ENCODE measurements around the gene LRFN3. TPM values are rescaled to one million over a fixed set of nuclear protein-coding genes. Genes with fewer than 3 reads are reported as not detected.

Gene LRFN3
- total and polyA plus RNA-seq, 10 donors: 0.76 to 18.2 (median 9.1) TPM

GRCh38 chr19:35993923-35994598 is 57.9 kb downstream of the LRFN3 start:
- peaks cover 0 to under 1% (median 0%) of the 10 kb centered on the region in 8 donors for H3K9me3 ChIP-seq
- no peak for TF ChIP-seq POLR2A (IDR thresholded peaks at IDR 0.05)
- TF ChIP-seq CTCF (IDR thresholded peaks at IDR 0.05 in 8 of 11, conservative IDR thresholded peaks at IDR 0.05 in 3 of 11): peak in 1 of 11 experiments; percentile 10
- 26 to 74% (median 47%) methylated on average over 25 to 49 of the region's 49 CpGs for WGBS, 5 donors
- peaks cover 16 to 53% (median 38%) of the 10 kb centered on the region in 6 donors for H3K4me1 ChIP-seq
- H3K27me3 ChIP-seq (replicated peaks in 1 of 7): no peaks in the 10 kb centered on the region
- peak overlapping the region; percentile 81 to 99 (median 92) for H3K4me3 ChIP-seq
- peaks cover 0 to 20% (median 9%) of the 10 kb centered on the region in 6 donors for H3K36me3 ChIP-seq
- H3K27ac ChIP-seq: peak overlapping the region in 6 of 8 donors; percentile 84 to 93 (median 90)
- intact Hi-C loops (cut with DNase I; ENCODE audit: low total_unique reads): no loop called here
- DNase-seq: peak; percentile 82

Small RNAs within 50 kb of the gene (small RNA-seq; reads per million reads assigned to genes)
- gene AF038458.1: 0 to 0.35 (median 0) reads per million in 4 donors

Other genes with a start within 250 kb of the LRFN3 start
- gene ZBTB32, start 231.8 kb upstream of the LRFN3 start, total RNA-seq: 1 to 10 TPM; 2.5 to 6.9 (median 4.0) TPM
- gene ZBTB32, start 231.8 kb upstream of the LRFN3 start, polyA plus RNA-seq: 1 to 10 TPM; 3.0 to 8.2 (median 4.8) TPM
- 10 to 100 TPM; 36.6 to 58.2 (median 50.7) TPM for gene KMT2B, start 218.4 kb upstream of the LRFN3 start, total RNA-seq
- gene KMT2B, start 218.4 kb upstream of the LRFN3 start, polyA plus RNA-seq: 10 to 100 TPM; 17.6 to 37.2 (median 27.6) TPM
- gene IGFLR1, start 193.9 kb upstream of the LRFN3 start, total RNA-seq: 10 to 100 TPM; 16.5 to 64.7 (median 43.5) TPM
- gene IGFLR1, start 193.9 kb upstream of the LRFN3 start, polyA plus RNA-seq: 10 to 100 TPM; 30.1 to 62.9 (median 49.3) TPM
- gene U2AF1L4, start 191.0 kb upstream of the LRFN3 start, total RNA-seq: 10 to 100 TPM; 27.3 to 65.1 (median 29.7) TPM
- gene U2AF1L4, start 191.0 kb upstream of the LRFN3 start, polyA plus RNA-seq: 10 to 100 TPM; 27.2 to 96.5 (median 60.7) TPM
- 10 to 100 TPM; 37.5 to 55.7 (median 47.6) TPM for gene PSENEN, start 190.7 kb upstream of the LRFN3 start, total RNA-seq
- gene PSENEN, start 190.7 kb upstream of the LRFN3 start, polyA plus RNA-seq: 10 to 100 TPM; 61.9 to 71.3 (median 62.1) TPM
- 10 to 100 TPM in 5 of 7 donors, 1 to 10 TPM in 2; 7.0 to 19.5 (median 10.7) TPM for gene LIN37, start 187.8 kb upstream of the LRFN3 start, total RNA-seq
- gene LIN37, start 187.8 kb upstream of the LRFN3 start, polyA plus RNA-seq: 10 to 100 TPM; 13.7 to 28.5 (median 18.5) TPM
- gene HSPB6, start 179.3 kb upstream of the LRFN3 start, total RNA-seq: 1 to 10 TPM; 2.1 to 5.9 (median 4.3) TPM
- gene HSPB6, start 179.3 kb upstream of the LRFN3 start, polyA plus RNA-seq: 10 to 100 TPM in 1 of 3 donors, 1 to 10 TPM in 2; 2.9 to 11.0 (median 5.8) TPM
- 10 to 100 TPM in 6 of 7 donors, 1 to 10 TPM in 1; 6.6 to 25.2 (median 16.3) TPM for gene PROSER3, start 178.2 kb upstream of the LRFN3 start, total RNA-seq
- gene PROSER3, start 178.2 kb upstream of the LRFN3 start, polyA plus RNA-seq: 1 to 10 TPM; 2.0 to 8.4 (median 2.1) TPM
- 10 to 100 TPM in 6 of 7 donors, 1 to 10 TPM in 1; 7.4 to 25.2 (median 14.4) TPM for gene ARHGAP33, start 160.8 kb upstream of the LRFN3 start, total RNA-seq
- gene ARHGAP33, start 160.8 kb upstream of the LRFN3 start, polyA plus RNA-seq: 10 to 100 TPM in 1 of 3 donors, 1 to 10 TPM in 2; 3.1 to 10.9 (median 5.1) TPM
- gene PRODH2, start 123.5 kb upstream of the LRFN3 start, total RNA-seq: not detected
- under 1 TPM in 1 of 3 donors, not detected in 2; 0.06 TPM for gene PRODH2, start 123.5 kb upstream of the LRFN3 start, polyA plus RNA-seq
- gene NPHS1, start 83.9 kb upstream of the LRFN3 start, total RNA-seq: under 1 TPM in 2 of 7 donors, not detected in 5; 0.20 to 0.60 TPM
- gene NPHS1, start 83.9 kb upstream of the LRFN3 start, polyA plus RNA-seq: under 1 TPM; 0.10 to 0.58 (median 0.13) TPM
- under 1 TPM in 1 of 7 donors, not detected in 6; 0.17 TPM for gene KIRREL2, start 79.5 kb upstream of the LRFN3 start, total RNA-seq
- gene KIRREL2, start 79.5 kb upstream of the LRFN3 start, polyA plus RNA-seq: under 1 TPM; 0.10 to 0.27 (median 0.11) TPM
- 1 to 10 TPM in 3 of 7 donors, under 1 TPM in 2, not detected in 2; 0.57 to 3.6 (median 1.1) TPM for gene APLP1, start 67.8 kb upstream of the LRFN3 start, total RNA-seq
- 1 to 10 TPM in 2 of 3 donors, under 1 TPM in 1; 0.99 to 2.6 (median 2.4) TPM for gene APLP1, start 67.8 kb upstream of the LRFN3 start, polyA plus RNA-seq
- gene NFKBID, start 35.8 kb upstream of the LRFN3 start, total RNA-seq: 10 to 100 TPM; 19.6 to 57.5 (median 30.3) TPM
- 10 to 100 TPM; 12.6 to 19.7 (median 18.1) TPM for gene NFKBID, start 35.8 kb upstream of the LRFN3 start, polyA plus RNA-seq
- 10 to 100 TPM; 31.5 to 80.4 (median 58.2) TPM for gene HCST, start 33.8 kb upstream of the LRFN3 start, total RNA-seq
- gene HCST, start 33.8 kb upstream of the LRFN3 start, polyA plus RNA-seq: 100 to 1,000 TPM; 119 to 130 (median 122) TPM
- gene TYROBP, start 28.1 kb upstream of the LRFN3 start, total RNA-seq: 100 to 1,000 TPM; 292 to 747 (median 403) TPM
- gene TYROBP, start 28.1 kb upstream of the LRFN3 start, polyA plus RNA-seq: 100 to 1,000 TPM; 281 to 446 (median 285) TPM
- gene SDHAF1, start 58.8 kb downstream of the LRFN3 start, total RNA-seq: 10 to 100 TPM; 14.6 to 34.8 (median 16.3) TPM
- gene SDHAF1, start 58.8 kb downstream of the LRFN3 start, polyA plus RNA-seq: 10 to 100 TPM; 26.5 to 35.6 (median 33.6) TPM
- 1 to 10 TPM in 4 of 7 donors, under 1 TPM in 2, not detected in 1; 0.54 to 1.6 (median 1.0) TPM for gene SYNE4, start 72.4 kb downstream of the LRFN3 start, total RNA-seq
- gene SYNE4, start 72.4 kb downstream of the LRFN3 start, polyA plus RNA-seq: under 1 TPM; 0.70 to 0.89 (median 0.85) TPM
- 10 to 100 TPM; 22.6 to 65.3 (median 28.3) TPM for gene ALKBH6, start 77.8 kb downstream of the LRFN3 start, total RNA-seq
- 10 to 100 TPM; 21.3 to 26.6 (median 24.3) TPM for gene ALKBH6, start 77.8 kb downstream of the LRFN3 start, polyA plus RNA-seq
- 10 to 100 TPM in 5 of 7 donors, 1 to 10 TPM in 2; 6.8 to 18.0 (median 13.5) TPM for gene CLIP3, start 96.5 kb downstream of the LRFN3 start, total RNA-seq
- gene CLIP3, start 96.5 kb downstream of the LRFN3 start, polyA plus RNA-seq: 1 to 10 TPM; 2.7 to 3.2 (median 3.1) TPM
- 1 to 10 TPM; 3.5 to 7.9 (median 5.1) TPM for gene THAP8, start 117.9 kb downstream of the LRFN3 start, total RNA-seq
- gene THAP8, start 117.9 kb downstream of the LRFN3 start, polyA plus RNA-seq: 1 to 10 TPM; 2.4 to 7.1 (median 4.4) TPM
- gene WDR62, start 118.5 kb downstream of the LRFN3 start, total RNA-seq: 1 to 10 TPM; 1.7 to 5.2 (median 3.0) TPM
- gene WDR62, start 118.5 kb downstream of the LRFN3 start, polyA plus RNA-seq: 1 to 10 TPM; 1.3 to 2.1 (median 1.6) TPM
- gene OVOL3, start 174.8 kb downstream of the LRFN3 start, total RNA-seq: not detected
- gene OVOL3, start 174.8 kb downstream of the LRFN3 start, polyA plus RNA-seq: under 1 TPM; 0.11 to 0.22 (median 0.19) TPM
- 10 to 100 TPM; 23.1 to 42.3 (median 36.6) TPM for gene POLR2I, start 178.5 kb downstream of the LRFN3 start, total RNA-seq
- gene POLR2I, start 178.5 kb downstream of the LRFN3 start, polyA plus RNA-seq: 10 to 100 TPM; 46.2 to 60.3 (median 52.4) TPM
- gene TBCB, start 179.1 kb downstream of the LRFN3 start, total RNA-seq: 100 to 1,000 TPM in 3 of 7 donors, 10 to 100 TPM in 4; 87.8 to 120 (median 95.5) TPM
- gene TBCB, start 179.1 kb downstream of the LRFN3 start, polyA plus RNA-seq: 100 to 1,000 TPM; 152 to 170 (median 155) TPM
- 100 to 1,000 TPM; 130 to 602 (median 373) TPM for gene CAPNS1, start 203.7 kb downstream of the LRFN3 start, total RNA-seq
- 100 to 1,000 TPM; 247 to 431 (median 321) TPM for gene CAPNS1, start 203.7 kb downstream of the LRFN3 start, polyA plus RNA-seq
- gene COX7A1, start 216.1 kb downstream of the LRFN3 start, total RNA-seq: 10 to 100 TPM in 5 of 7 donors, 1 to 10 TPM in 2; 6.3 to 40.9 (median 20.4) TPM
- 10 to 100 TPM; 20.0 to 37.6 (median 26.3) TPM for gene COX7A1, start 216.1 kb downstream of the LRFN3 start, polyA plus RNA-seq